K562 (cell line): ENCODE results near the gene KIF14. TPM values are rescaled to one million over a fixed set of nuclear protein-coding genes. Genes with fewer than 3 reads are reported as not detected.

Experiments
- ARID1B ChIP-seq: fragments of 450-650 bp; IDR thresholded peaks from 2 replicates; pipeline ENCODE4 v1.6.1; 2016; ENCODE audit warnings: antibody characterized with exemption, mild to moderate bottlenecking, inconsistent platforms
- BRD4 ChIP-seq: fragments of 200-600 bp; sonication (generic); IDR thresholded peaks from 2 replicates; pipeline ENCODE4 v1.6.1; 2017; ENCODE audit warnings: inconsistent platforms
- CEBPB ChIP-seq: fragments of 450-650 bp; IDR thresholded peaks from 2 replicates; pipeline ENCODE4 v1.6.1; 2016; ENCODE audit warnings: missing genetic modification characterization, missing compliant biosample characterization
- FOXJ2 ChIP-seq: fragments of 200-800 bp; sonication (Bioruptor generic); IDR thresholded peaks from 2 replicates; pipeline ENCODE4 v1.6.1; 2016; ENCODE audit warnings: missing genetic modification characterization, missing compliant biosample characterization
- HLTF ChIP-seq: fragments of 450-650 bp; IDR thresholded peaks from 2 replicates; pipeline ENCODE4 v1.6.1; 2016
- KDM1A ChIP-seq, 2 experiments: fragments of 450-650 bp; IDR thresholded peaks; 2 replicates each; pipeline ENCODE4 v1.6.1; 2016; ENCODE audit warnings: mild to moderate bottlenecking in 2 of 2
- PCBP2 ChIP-seq: fragments of 200-400 bp; formaldehyde crosslinking; IDR thresholded peaks from 2 replicates; pipeline ENCODE4 v1.6.1; 2018; ENCODE audit warnings: low read length, low read depth, mild to moderate bottlenecking, moderate library complexity; ENCODE audit not compliant: poor library complexity, severe bottlenecking
- POLR2H ChIP-seq: IDR thresholded peaks from 2 replicates; pipeline ENCODE4 v1.6.1; 2016; ENCODE audit warnings: missing genetic modification characterization, low read depth, mild to moderate bottlenecking, control low read depth, missing compliant biosample characterization, moderate library complexity
- PRPF4 ChIP-seq: fragments of 200-400 bp; formaldehyde crosslinking; IDR thresholded peaks from one replicate; pipeline ENCODE4 v1.6.1; 2017; ENCODE audit warnings: low read length, low read depth, mild to moderate bottlenecking; ENCODE audit not compliant: insufficient read depth, poor library complexity, severe bottlenecking
- RBM25 ChIP-seq: fragments of 200-400 bp; formaldehyde crosslinking; IDR thresholded peaks from 2 replicates; pipeline ENCODE4 v1.6.1; 2018; ENCODE audit warnings: low read length, low read depth, moderate library complexity; ENCODE audit not compliant: severe bottlenecking
- SFPQ ChIP-seq: fragments of 200-400 bp; formaldehyde crosslinking; IDR thresholded peaks from 2 replicates; pipeline ENCODE4 v1.6.1; 2017; ENCODE audit warnings: mild to moderate bottlenecking, low read depth, low read length, moderate library complexity
- SREBF2 ChIP-seq: sonication (generic); formaldehyde crosslinking; IDR thresholded peaks from 2 replicates; pipeline ENCODE4 v1.4.0; 2020; ENCODE audit warnings: mild to moderate bottlenecking, missing genetic modification reagents
- TOE1 ChIP-seq, 2 experiments: fragments of 450-650 bp in 1 of 2; sonication (generic) in 1 of 2; formaldehyde crosslinking in 1 of 2; IDR thresholded peaks; 2 replicates each; pipeline versions ENCODE4 v1.7.1 to v1.8.0; 2016 to 2022; ENCODE audit warnings: borderline replicate concordance in 2 of 2, mild to moderate bottlenecking in 2 of 2, antibody characterized with exemption in 1 of 2, inconsistent platforms in 1 of 2, low read depth in 1 of 2, missing genetic modification reagents in 1 of 2, moderate library complexity in 1 of 2
- ZFP36 ChIP-seq: fragments of 150-350 bp; IDR thresholded peaks from 2 replicates; pipeline ENCODE4 v1.6.1; 2018; ENCODE audit warnings: low read length, low read depth; ENCODE audit not compliant: partially characterized antibody
- ZNF408 ChIP-seq: fragments of 250-450 bp; sonication (Bioruptor Pico); IDR thresholded peaks from 2 replicates; pipeline ENCODE4 v1.4.0; 2020; ENCODE audit warnings: low read depth, mild to moderate bottlenecking, moderate library complexity
- ZNF445 ChIP-seq: fragments of 250-450 bp; sonication (Bioruptor Pico); IDR thresholded peaks from 2 replicates; pipeline ENCODE4 v1.4.0; 2020; ENCODE audit warnings: low read depth, mild to moderate bottlenecking, moderate library complexity
- ZNF79 ChIP-seq: fragments of 250-450 bp; sonication (Bioruptor Pico); IDR thresholded peaks from 2 replicates; pipeline ENCODE4 v1.4.0; 2020; ENCODE audit warnings: low read depth, mild to moderate bottlenecking, moderate library complexity
- polyA plus RNA-seq, 8 experiments: library from polyadenylated mRNA; depleted of rRNA in 4 of 8; stranded (reverse) in 5 of 8; unstranded in 3 of 8; fragments of >200 nt; fragmentation: Nextera tagmentation in 2 of 8; fragmentation: Illumina TruSeq in 1 of 8; extraction: Ambion mirVana in 2 of 8; extraction: Trizol in 1 of 8; gene quantifications; 2 replicates each; pipeline versions ENCODE4 v1.2.1 to v1.2.3, GENCODE V29; 2011 to 2014; ENCODE audit warnings: inconsistent platforms in 1 of 8, missing spikeins in 1 of 8
- total RNA-seq, 7 experiments: library from RNA; depleted of rRNA in 6 of 7; stranded (reverse); fragments of >200 nt in 6 of 7; fragmentation: Illumina TruSeq in 2 of 7; extraction: Trizol in 2 of 7; gene quantifications; 2 replicates each; pipeline versions ENCODE4 v1.2.1 to v1.2.3, GENCODE V29; 2011 to 2021; ENCODE audit warnings: low replicate concordance in 1 of 7
- TF ChIP-seq, protein P1 (sequence below): fragments of 250-450 bp; sonication (Bioruptor Pico); IDR thresholded peaks from 2 replicates; pipeline ENCODE4 v1.4.0; 2020; ENCODE audit warnings: mild to moderate bottlenecking, moderate library complexity, borderline replicate concordance
- TF ChIP-seq, protein P2 (sequence below): fragments of 250-450 bp; sonication (Bioruptor Pico); IDR thresholded peaks from 2 replicates; pipeline ENCODE4 v1.5.0; 2021

The KIF14 gene
- total and polyA plus RNA-seq, 9 of the 15 experiments (the other 6 are each of a cell fraction or from before 2014, with no cell fraction given), result 11.5 to 47.4 (median 29.0) TPM

DNA sequence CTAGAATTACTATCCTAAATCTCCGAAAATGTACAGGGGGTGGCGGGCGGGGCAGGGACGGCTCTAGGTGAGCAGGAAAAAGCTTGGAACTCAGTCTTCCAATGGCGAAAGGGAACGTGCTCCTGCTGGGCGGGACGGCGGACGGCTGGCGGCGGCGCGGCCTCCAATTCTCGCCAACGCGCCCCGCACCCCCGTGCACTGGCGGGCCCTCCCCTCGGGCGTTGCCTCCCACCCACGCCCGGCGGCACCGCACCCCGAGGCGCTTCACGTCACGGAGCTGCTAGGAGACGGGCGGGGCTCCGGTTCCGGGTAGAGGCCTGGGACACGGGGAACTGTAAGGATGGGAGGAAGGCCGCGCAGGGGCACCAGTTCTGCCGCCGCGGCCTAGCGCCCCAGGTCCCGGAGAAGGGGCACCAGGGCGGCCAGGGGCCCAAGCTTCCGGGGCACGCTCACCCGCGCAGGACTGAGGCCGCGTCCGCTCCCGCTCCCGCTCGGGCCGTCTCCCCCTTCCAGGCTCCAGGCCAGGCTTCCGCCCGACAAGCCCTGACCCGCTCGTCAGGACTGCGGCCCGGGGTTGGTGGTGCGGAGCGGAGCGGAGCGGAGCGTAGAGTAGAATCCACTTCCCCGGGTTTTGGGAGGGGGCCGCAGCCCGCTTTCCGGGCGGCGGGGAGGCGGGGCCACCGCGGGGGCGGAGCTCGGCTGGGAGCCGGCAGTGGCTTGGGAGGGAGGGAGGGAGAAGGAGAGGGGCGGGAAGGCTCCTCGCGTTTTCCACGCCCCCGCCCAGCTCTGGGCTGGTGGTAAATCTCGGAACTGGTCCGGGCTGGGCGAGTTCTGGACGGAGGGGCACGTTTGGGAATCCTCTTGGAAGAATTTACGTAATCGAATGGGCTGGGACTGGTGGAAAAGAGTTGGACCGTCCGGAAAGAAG, 49.0 kb upstream of the KIF14 start, which contains the start of gene DDX59 (continued):
- no peak for TF ChIP-seq PRPF4
- no peak for TF ChIP-seq ARID1B
- TF ChIP-seq HLTF, result peak; percentile 36; the same call in 1 of the 2 replicates
- TF ChIP-seq ZFP36, result peak; percentile 8
- no peak for TF ChIP-seq PCBP2
- no peak for TF ChIP-seq SREBF2 (CRISPR knock-in tag)
- TF ChIP-seq BRD4, result peak; percentile 99
- TF ChIP-seq POLR2H (tag), result peak; percentile 92
- TF ChIP-seq ZNF408, result no peak
- peak; percentile 82; the same call in 1 of the 2 replicates for TF ChIP-seq FOXJ2 (tag)
- TF ChIP-seq, protein P1, sequence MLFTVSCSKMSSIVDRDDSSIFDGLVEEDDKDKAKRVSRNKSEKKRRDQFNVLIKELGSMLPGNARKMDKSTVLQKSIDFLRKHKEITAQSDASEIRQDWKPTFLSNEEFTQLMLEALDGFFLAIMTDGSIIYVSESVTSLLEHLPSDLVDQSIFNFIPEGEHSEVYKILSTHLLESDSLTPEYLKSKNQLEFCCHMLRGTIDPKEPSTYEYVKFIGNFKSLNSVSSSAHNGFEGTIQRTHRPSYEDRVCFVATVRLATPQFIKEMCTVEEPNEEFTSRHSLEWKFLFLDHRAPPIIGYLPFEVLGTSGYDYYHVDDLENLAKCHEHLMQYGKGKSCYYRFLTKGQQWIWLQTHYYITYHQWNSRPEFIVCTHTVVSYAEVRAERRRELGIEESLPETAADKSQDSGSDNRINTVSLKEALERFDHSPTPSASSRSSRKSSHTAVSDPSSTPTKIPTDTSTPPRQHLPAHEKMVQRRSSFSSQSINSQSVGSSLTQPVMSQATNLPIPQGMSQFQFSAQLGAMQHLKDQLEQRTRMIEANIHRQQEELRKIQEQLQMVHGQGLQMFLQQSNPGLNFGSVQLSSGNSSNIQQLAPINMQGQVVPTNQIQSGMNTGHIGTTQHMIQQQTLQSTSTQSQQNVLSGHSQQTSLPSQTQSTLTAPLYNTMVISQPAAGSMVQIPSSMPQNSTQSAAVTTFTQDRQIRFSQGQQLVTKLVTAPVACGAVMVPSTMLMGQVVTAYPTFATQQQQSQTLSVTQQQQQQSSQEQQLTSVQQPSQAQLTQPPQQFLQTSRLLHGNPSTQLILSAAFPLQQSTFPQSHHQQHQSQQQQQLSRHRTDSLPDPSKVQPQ (CRISPR knock-in tag), result no peak
- no peak for TF ChIP-seq ZNF79 (CRISPR knock-in tag)
- no peak for TF ChIP-seq CEBPB (tag)
- TF ChIP-seq ZNF445 (CRISPR knock-in tag), result no peak
- TF ChIP-seq KDM1A (IDR thresholded peaks at IDR 0.05), result 0 out of 4 replicates have a peak, but pooled peaks of 1 of the 2 experiments have one; percentile 13
- peak; percentile 66 for TF ChIP-seq RBM25
- no peak for TF ChIP-seq SFPQ
- TF ChIP-seq, protein P2, sequence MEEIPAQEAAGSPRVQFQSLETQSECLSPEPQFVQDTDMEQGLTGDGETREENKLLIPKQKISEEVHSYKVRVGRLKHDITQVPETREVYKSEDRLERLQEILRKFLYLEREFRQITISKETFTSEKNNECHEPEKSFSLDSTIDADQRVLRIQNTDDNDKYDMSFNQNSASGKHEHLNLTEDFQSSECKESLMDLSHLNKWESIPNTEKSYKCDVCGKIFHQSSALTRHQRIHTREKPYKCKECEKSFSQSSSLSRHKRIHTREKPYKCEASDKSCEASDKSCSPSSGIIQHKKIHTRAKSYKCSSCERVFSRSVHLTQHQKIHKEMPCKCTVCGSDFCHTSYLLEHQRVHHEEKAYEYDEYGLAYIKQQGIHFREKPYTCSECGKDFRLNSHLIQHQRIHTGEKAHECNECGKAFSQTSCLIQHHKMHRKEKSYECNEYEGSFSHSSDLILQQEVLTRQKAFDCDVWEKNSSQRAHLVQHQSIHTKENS (CRISPR knock-in tag), result no peak
- TF ChIP-seq TOE1 (IDR thresholded peaks at IDR 0.05; ENCODE audit: borderline replicate concordance), result peak; percentile 90
- TF ChIP-seq TOE1 (CRISPR knock-in tag; IDR thresholded peaks at IDR 0.05; ENCODE audit: borderline replicate concordance, low read depth), result no peak
